Caco-2 (cell line): Measurements from ENCODE around the gene NOMO2. TPM values are rescaled to one million over a fixed set of nuclear protein-coding genes. Genes with fewer than 3 reads are reported as not detected.
"Not testable (repeated sequence)": the region's sequence is repeated elsewhere in the genome, so short reads cannot be mapped to it uniquely, and the experiment has no call there.

Experiments used
- Bru-seq: library from RNA; stranded (reverse); fragments of 400-500 nt; gene quantifications from one replicate; lab custom pipeline; 2021; lab: Mats Ljungman, UMichigan
- BruChase-seq, 2 experiments: library from RNA; stranded (reverse); fragments of 400-500 nt; gene quantifications; one replicate each; lab custom pipeline; 2021; lab: Mats Ljungman, UMichigan
- BruUV-seq: library from RNA; stranded (reverse); fragments of 400-500 nt; replicated peaks from 2 replicates; lab custom pipeline; 2021; lab: Mats Ljungman, UMichigan
- CTCF ChIA-PET: fragments of 300-600 bp; sonication (Branson Sonifier 250); formaldehyde crosslinking; loops from one replicate; lab custom pipeline; 2022; ENCODE audit warnings: antibody characterized with exemption; lab: Charles Lee
- POLR2A ChIA-PET: fragments of 300-600 bp; sonication (Branson Sonifier 250); formaldehyde crosslinking; loops from one replicate; lab custom pipeline; 2022; ENCODE audit warnings: antibody characterized with exemption; lab: Charles Lee
- DNase-seq, 2 experiments: peaks; one replicate each; pipeline versions ENCODE4 v3.0.0 to v3.0.0-alpha.2; 2020 to 2022
- H3K27me3 ChIP-seq: replicated peaks from 2 replicates; pipeline ENCODE4 v1.6.0; 2011; ENCODE audit warnings: low read length; ENCODE audit not compliant: control insufficient read depth, insufficient read depth
- H3K36me3 ChIP-seq: 2 replicates; pipeline ENCODE4 v1.5.1; 2011; ENCODE audit warnings: low read length; ENCODE audit not compliant: control insufficient read depth, insufficient read depth
- H3K4me1 ChIP-seq: fragments of 250-450 bp; sonication (Bioruptor Pico); 2 replicates; pipeline ENCODE4 v1.5.1; 2020; ENCODE audit warnings: mild to moderate bottlenecking
- H3K4me3 ChIP-seq: 2 replicates; pipeline ENCODE4 v1.5.1; 2011; ENCODE audit warnings: low read depth, mild to moderate bottlenecking, control low read depth, low read length
- H3K9me3 ChIP-seq: fragments of 250-450 bp; sonication (Bioruptor Pico); 2 replicates; pipeline ENCODE4 v1.5.1; 2020; ENCODE audit warnings: mild to moderate bottlenecking, moderate library complexity
- H3K27ac Mint-ChIP-seq: one replicate; pipeline ENCODE4 v1.8.0; 2022; ENCODE audit warnings: mixed read lengths; ENCODE audit not compliant: unreplicated experiment
- H3K27me3 Mint-ChIP-seq: one replicate; pipeline ENCODE4 v1.8.0; 2022; ENCODE audit warnings: mixed read lengths; ENCODE audit not compliant: insufficient read depth, unreplicated experiment
- H3K36me3 Mint-ChIP-seq: one replicate; pipeline ENCODE4 v1.8.0; 2022; ENCODE audit warnings: mild to moderate bottlenecking, mixed read lengths; ENCODE audit not compliant: insufficient read depth, unreplicated experiment
- H3K4me1 Mint-ChIP-seq: one replicate; pipeline ENCODE4 v1.8.0; 2022; ENCODE audit warnings: low read depth, mixed read lengths; ENCODE audit not compliant: unreplicated experiment
- H3K4me3 Mint-ChIP-seq: one replicate; pipeline ENCODE4 v1.8.0; 2022; ENCODE audit warnings: mild to moderate bottlenecking, moderate library complexity, mixed read lengths; ENCODE audit not compliant: unreplicated experiment
- H3K9me3 Mint-ChIP-seq: one replicate; pipeline ENCODE4 v1.8.0; 2022; ENCODE audit warnings: mixed read lengths; ENCODE audit not compliant: unreplicated experiment
- intact Hi-C: fragments of 100-400 bp; cut with micrococcal nuclease; formaldehyde crosslinking; loops from one replicate; pipeline ENCODE4 v1.10.0; 2022; ENCODE audit not compliant: unreplicated experiment
- long read RNA-seq: library from polyadenylated mRNA; stranded (forward); transcript quantifications from one replicate; pipeline ENCODE4 v2.0.0, GENCODE V29; 2022
- total RNA-seq: library from RNA; stranded (reverse); gene quantifications from 2 replicates; pipeline ENCODE4 v1.2.3, GENCODE V29; 2022

Gene NOMO2, protein sequence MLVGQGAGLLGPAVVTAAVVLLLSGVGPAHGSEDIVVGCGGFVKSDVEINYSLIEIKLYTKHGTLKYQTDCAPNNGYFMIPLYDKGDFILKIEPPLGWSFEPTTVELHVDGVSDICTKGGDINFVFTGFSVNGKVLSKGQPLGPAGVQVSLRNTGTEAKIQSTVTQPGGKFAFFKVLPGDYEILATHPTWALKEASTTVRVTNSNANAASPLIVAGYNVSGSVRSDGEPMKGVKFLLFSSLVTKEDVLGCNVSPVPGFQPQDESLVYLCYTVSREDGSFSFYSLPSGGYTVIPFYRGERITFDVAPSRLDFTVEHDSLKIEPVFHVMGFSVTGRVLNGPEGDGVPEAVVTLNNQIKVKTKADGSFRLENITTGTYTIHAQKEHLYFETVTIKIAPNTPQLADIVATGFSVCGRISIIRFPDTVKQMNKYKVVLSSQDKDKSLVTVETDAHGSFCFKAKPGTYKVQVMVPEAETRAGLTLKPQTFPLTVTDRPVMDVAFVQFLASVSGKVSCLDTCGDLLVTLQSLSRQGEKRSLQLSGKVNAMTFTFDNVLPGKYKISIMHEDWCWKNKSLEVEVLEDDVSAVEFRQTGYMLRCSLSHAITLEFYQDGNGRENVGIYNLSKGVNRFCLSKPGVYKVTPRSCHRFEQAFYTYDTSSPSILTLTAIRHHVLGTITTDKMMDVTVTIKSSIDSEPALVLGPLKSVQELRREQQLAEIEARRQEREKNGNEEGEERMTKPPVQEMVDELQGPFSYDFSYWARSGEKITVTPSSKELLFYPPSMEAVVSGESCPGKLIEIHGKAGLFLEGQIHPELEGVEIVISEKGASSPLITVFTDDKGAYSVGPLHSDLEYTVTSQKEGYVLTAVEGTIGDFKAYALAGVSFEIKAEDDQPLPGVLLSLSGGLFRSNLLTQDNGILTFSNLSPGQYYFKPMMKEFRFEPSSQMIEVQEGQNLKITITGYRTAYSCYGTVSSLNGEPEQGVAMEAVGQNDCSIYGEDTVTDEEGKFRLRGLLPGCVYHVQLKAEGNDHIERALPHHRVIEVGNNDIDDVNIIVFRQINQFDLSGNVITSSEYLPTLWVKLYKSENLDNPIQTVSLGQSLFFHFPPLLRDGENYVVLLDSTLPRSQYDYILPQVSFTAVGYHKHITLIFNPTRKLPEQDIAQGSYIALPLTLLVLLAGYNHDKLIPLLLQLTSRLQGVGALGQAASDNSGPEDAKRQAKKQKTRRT
- total RNA-seq (142 and 153 TPM in 2 replicates), Bru-seq, nascent RNA (percentile 48 among the genes with signal in this experiment), BruChase-seq, experiment 1, labeled RNA remaining after a 2-hour chase (percentile 52 among the genes with signal in this experiment), BruChase-seq, experiment 2, labeled RNA remaining after a 6-hour chase (percentile 55 among the genes with signal in this experiment)
- long read RNA-seq, full-length matches to known transcripts: 222 of 249 reads
- long read RNA-seq, partial matches to known transcripts: 15 of 249 reads
- long read RNA-seq, other reads (novel, unspliced or antisense): 12 of 249 reads

DNA sequence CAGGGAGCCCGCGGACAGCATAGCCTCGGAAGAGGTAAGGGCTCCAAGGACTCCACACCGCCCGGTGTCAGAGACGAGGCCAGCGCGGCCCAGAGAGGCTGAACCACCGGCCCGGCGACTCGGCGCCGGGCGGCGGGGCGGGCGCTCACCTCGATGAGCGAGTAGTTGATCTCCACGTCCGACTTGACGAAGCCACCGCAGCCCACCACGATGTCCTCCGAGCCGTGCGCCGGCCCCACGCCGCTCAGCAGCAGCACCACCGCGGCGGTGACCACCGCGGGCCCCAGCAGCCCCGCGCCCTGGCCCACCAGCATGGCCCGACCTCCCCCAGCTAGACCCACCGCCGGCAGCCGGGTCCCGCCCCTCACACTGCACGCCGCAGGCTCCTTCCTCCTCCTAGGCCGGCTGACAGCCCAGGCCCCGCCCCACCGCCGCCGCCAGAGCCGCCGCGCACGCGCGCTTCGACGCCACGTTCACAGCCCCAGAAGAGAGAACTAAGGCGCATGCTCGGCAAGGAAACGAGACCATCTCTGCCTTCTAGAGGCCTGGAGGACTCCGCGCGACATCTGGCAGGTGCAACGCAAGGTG is at the start of gene NOMO2:
NOMO2 (minus strand) TSS at position 371 of the 588 bp plus-strand sequence; CDS start at position 314, 57 bp downstream.
- H3K9me3 ChIP-seq, POLR2A ChIA-PET, H3K27ac Mint-ChIP-seq, H3K27me3 Mint-ChIP-seq, H3K36me3 Mint-ChIP-seq, intact Hi-C loops, H3K36me3 ChIP-seq, H3K4me1 ChIP-seq, H3K9me3 Mint-ChIP-seq, H3K27me3 ChIP-seq, H3K4me1 Mint-ChIP-seq, CTCF ChIA-PET, BruUV-seq: not testable (repeated sequence)
- DNase-seq: peak; percentile 91 to 93
- peak within 1 kb of the TSS; percentile 67 for H3K4me3 Mint-ChIP-seq
- peak within 1 kb of the TSS; percentile 38 for H3K4me3 ChIP-seq

DNA sequence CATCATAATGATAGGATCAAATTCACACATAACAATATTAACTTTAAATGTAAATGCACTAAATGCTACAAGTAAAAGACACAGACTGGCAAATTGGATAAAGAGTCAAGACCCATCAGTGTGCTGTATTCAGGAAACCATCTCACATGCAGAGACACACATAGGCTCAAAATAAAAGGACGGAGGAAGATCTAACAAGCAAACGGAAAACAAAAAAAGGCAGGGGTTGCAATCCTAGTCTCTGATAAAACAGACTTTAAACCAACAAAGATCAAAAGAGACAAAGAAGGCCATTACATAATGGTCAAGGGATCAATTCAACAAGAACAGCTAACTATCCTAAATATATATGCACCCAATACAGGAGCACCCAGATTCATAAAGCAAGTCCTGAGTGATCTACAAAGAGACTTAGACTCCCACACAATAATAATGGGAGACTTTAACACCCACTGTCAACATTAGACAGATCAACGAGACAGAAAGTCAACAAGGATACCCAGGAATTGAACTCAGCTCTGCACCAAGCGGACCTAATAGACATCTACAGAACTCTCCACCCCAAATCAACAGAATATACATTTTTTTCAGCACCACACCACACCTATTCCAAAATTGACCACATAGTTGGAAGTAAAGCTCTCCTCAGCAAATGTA is 48.4 kb upstream of the NOMO2 start:
- POLR2A ChIA-PET, H3K36me3 ChIP-seq, H3K9me3 ChIP-seq, H3K36me3 Mint-ChIP-seq, H3K4me1 ChIP-seq, H3K4me1 Mint-ChIP-seq, BruUV-seq, H3K9me3 Mint-ChIP-seq, H3K4me3 Mint-ChIP-seq, intact Hi-C loops, H3K27me3 Mint-ChIP-seq, H3K27me3 ChIP-seq, DNase-seq, CTCF ChIA-PET, H3K4me3 ChIP-seq, H3K27ac Mint-ChIP-seq: not testable (repeated sequence)

DNA sequence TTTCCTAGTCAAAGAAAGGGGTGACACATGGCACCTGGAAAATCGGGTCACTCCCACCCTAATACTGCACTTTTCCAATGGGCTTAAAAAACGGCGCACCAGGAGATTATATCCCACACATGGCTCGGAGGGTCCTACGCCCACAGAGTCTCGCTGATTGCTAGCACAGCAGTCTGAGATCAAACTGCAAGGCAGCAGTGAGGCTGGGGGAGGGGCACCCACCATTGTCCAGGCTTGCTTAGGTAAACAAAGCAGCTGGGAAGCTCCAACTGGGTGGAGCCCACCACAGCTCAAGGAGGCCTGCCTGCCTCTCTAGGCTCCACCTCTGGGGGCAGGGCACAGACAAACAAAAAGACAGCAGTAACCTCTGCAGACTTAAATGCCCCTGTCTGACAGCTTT is 46.4 kb upstream of the NOMO2 start:
- H3K4me3 ChIP-seq, H3K9me3 Mint-ChIP-seq, H3K27me3 Mint-ChIP-seq, H3K4me1 Mint-ChIP-seq, H3K36me3 ChIP-seq, POLR2A ChIA-PET, H3K36me3 Mint-ChIP-seq, BruUV-seq, H3K4me1 ChIP-seq, H3K27ac Mint-ChIP-seq, DNase-seq, H3K27me3 ChIP-seq, H3K4me3 Mint-ChIP-seq, CTCF ChIA-PET, intact Hi-C loops, H3K9me3 ChIP-seq: not testable (repeated sequence)

DNA sequence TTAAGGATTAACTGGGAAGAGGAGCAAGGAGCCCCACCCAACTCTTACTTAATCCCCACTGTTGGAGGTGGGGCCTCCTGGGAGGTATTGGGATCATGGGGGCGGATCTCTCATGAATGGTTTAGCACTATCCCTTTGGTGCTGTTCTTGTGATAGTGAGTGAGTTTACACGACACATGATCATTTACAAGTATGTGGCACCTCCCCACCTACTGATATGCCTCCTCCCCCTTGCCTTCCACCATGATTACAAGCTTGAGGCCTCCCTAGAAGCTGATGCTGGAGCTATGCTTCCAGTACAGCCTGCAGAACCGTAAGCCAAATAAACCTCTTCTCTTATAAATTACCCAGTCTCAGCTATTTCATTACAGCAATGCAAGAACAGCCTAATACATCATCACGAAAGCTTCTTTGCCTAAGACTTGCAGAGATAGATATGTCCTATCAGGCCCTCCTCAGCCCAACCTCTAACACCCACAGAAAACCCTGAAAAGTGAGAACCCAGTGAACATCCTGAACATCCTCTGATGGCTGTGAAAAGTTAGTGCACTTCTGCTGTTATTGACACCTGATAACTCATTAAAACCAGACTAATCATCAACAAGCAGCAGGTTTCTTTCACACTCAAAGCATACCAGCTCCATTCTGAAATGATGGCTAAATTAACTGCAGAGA is 41.8 kb upstream of the NOMO2 start:
- H3K27ac Mint-ChIP-seq, H3K9me3 Mint-ChIP-seq, H3K4me3 ChIP-seq, H3K27me3 Mint-ChIP-seq, CTCF ChIA-PET, H3K4me3 Mint-ChIP-seq, POLR2A ChIA-PET, H3K27me3 ChIP-seq, H3K36me3 ChIP-seq, H3K36me3 Mint-ChIP-seq, DNase-seq, H3K4me1 ChIP-seq, H3K4me1 Mint-ChIP-seq, intact Hi-C loops, H3K9me3 ChIP-seq, BruUV-seq: not testable (repeated sequence)

DNA sequence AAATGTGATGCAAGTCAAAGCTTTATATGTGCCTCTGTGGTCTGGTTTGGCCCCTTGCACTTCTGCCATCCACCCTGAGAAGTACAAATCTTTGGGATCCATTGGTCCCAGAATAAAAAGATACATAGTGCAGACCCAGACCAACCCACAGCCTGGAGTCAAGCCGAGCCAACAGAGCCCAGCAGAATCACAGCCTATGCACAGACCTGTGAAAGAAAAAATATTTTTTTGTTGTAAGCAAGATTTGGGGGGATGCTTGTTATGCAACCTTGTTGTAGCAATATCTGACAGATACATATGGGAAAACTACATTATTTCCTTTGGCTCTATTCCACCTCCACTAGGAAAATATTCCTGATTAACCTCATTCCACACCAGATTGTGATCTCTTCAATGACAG is 36.7 kb upstream of the NOMO2 start:
- H3K36me3 Mint-ChIP-seq, H3K9me3 Mint-ChIP-seq, H3K4me3 ChIP-seq, H3K36me3 ChIP-seq, H3K9me3 ChIP-seq, DNase-seq, H3K4me3 Mint-ChIP-seq, intact Hi-C loops, BruUV-seq, POLR2A ChIA-PET, H3K27me3 Mint-ChIP-seq, CTCF ChIA-PET, H3K27me3 ChIP-seq, H3K4me1 Mint-ChIP-seq, H3K4me1 ChIP-seq, H3K27ac Mint-ChIP-seq: not testable (repeated sequence)
